Endodermal cell (in vitro differentiated cells): ENCODE measurements around the gene OSBPL9. TPM values are rescaled to one million over a fixed set of nuclear protein-coding genes. Genes with fewer than 3 reads are reported as not detected.

Source experiments
- DNase-seq: peaks from one replicate; pipeline ENCODE4 v3.0.0-alpha.2; 2017
- H3K27ac ChIP-seq: 2 replicates; pipeline ENCODE4 v1.5.1; 2013; ENCODE audit warnings: mild to moderate bottlenecking, low read depth, low read length, moderate library complexity
- H3K27me3 ChIP-seq: 2 replicates; pipeline ENCODE4 v1.6.1; 2013; ENCODE audit warnings: mild to moderate bottlenecking, low read length, moderate library complexity; ENCODE audit not compliant: insufficient read depth, control insufficient read depth, poor library complexity, severe bottlenecking
- H3K36me3 ChIP-seq: 2 replicates; pipeline ENCODE4 v1.7.0; 2013; ENCODE audit warnings: mild to moderate bottlenecking, low read length, moderate library complexity; ENCODE audit not compliant: control insufficient read depth, insufficient read depth
- H3K4me1 ChIP-seq: one replicate; pipeline ENCODE4 v1.7.0; 2013; ENCODE audit warnings: low read length; ENCODE audit not compliant: control insufficient read depth, insufficient read depth
- H3K4me3 ChIP-seq: 2 replicates; pipeline ENCODE4 v1.5.1; 2013; ENCODE audit warnings: mild to moderate bottlenecking, low read length, moderate library complexity
- H3K9ac ChIP-seq: 2 replicates; pipeline ENCODE4 v1.6.1; 2013; ENCODE audit warnings: mild to moderate bottlenecking, low read length, moderate library complexity; ENCODE audit not compliant: poor library complexity, severe bottlenecking; ENCODE audit errors: extremely low read depth
- H3K9me3 ChIP-seq: 2 replicates; pipeline ENCODE4 v1.6.1; 2013; ENCODE audit warnings: mild to moderate bottlenecking, low read length, moderate library complexity; ENCODE audit not compliant: control insufficient read depth
- H3K27ac Mint-ChIP-seq: 2 replicates; pipeline ENCODE4 v1.8.0; 2020; ENCODE audit warnings: mixed read lengths
- H3K27me3 Mint-ChIP-seq: 2 replicates; pipeline ENCODE4 v1.8.0; 2021; ENCODE audit warnings: mild to moderate bottlenecking, mixed read lengths; ENCODE audit not compliant: insufficient read depth
- H3K36me3 Mint-ChIP-seq: 2 replicates; pipeline ENCODE4 v1.8.0; 2020; ENCODE audit warnings: low read depth, mixed read lengths
- H3K4me1 Mint-ChIP-seq: 2 replicates; pipeline ENCODE4 v1.8.0; 2020; ENCODE audit warnings: mixed read lengths
- H3K4me3 Mint-ChIP-seq: 2 replicates; pipeline ENCODE4 v1.8.0; 2020; ENCODE audit warnings: mild to moderate bottlenecking, moderate library complexity, mixed read lengths
- H3K9me3 Mint-ChIP-seq: 2 replicates; pipeline ENCODE4 v1.8.0; 2020; ENCODE audit warnings: mild to moderate bottlenecking, mixed read lengths
- WGBS, 2 experiments: methylation state at CpG; one replicate each; pipeline versions ENCODE4 v1.1.5 to v1.1.7; 2013; ENCODE audit warnings: missing lambda C conversion rate in 2 of 2, mixed read lengths in 1 of 2; ENCODE audit not compliant: insufficient coverage in 1 of 2, insufficient read length in 1 of 2; 5-methylcytosine and 5-hydroxymethylcytosine counted together
- total RNA-seq, 2 donors: library from RNA; stranded (reverse); fragmentation: NEBNext Ultra II Directional in 1 of 2; extraction: Animal tissue kit (Norgen Biotek cat#: 25700) in 1 of 2; gene quantifications; 2 replicates in 1 of 2; 3 replicates in 1 of 2; pipeline ENCODE4 v1.2.1, GENCODE V29; 2021
- TF ChIP-seq, protein P1 (sequence below): fragments of 200-600 bp; sonication (generic); conservative IDR thresholded peaks from 2 replicates; pipeline ENCODE4 v1.5.0; 2021; ENCODE audit warnings: antibody characterized with exemption, mild to moderate bottlenecking

Gene OSBPL9
- total RNA-seq, 2 donors from 2014 or later, result 76.9 to 93.3 TPM

DNA sequence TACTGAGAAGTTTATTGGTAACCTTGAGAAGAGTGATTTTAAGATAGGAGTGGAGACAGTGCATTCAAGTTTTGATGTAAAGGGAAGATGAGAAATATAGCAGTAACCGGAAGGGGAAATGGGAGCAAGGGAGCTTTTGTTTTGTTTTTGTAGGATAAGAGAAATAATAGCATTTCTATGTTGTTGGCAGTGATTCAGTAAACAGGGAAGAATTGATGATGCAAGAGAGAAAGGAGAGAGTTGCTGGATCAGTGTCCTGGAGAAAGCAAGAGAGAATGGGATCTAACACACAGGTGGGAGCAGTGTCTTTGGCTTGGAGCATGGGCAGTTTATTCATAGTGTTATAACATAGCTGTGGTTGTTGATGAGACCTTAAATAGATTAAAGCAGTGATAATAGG, 56.4 kb downstream of the OSBPL9 start:
- Histone ChIP-seq H3K27ac (no peak overlapping the region), H3K27me3 (no peaks in the 10 kb centered on the region), H3K4me3 (no peak overlapping the region), H3K4me1 (peaks cover 16% of the 10 kb centered on the region), H3K9ac (no peak overlapping the region), H3K36me3 (no peaks in the 10 kb centered on the region), H3K9me3 (no peaks in the 10 kb centered on the region)
- 91 to 100% methylated on average over 1 of the region's 1 CpG for WGBS, 2 experiments
- Mint-ChIP-seq H3K36me3 (no peaks in the 10 kb centered on the region), H3K4me1 (peaks cover 16% of the 10 kb centered on the region), H3K9me3 (no peaks in the 10 kb centered on the region), H3K27ac (no peak overlapping the region), H3K4me3 (no peak overlapping the region), H3K27me3 (no peaks in the 10 kb centered on the region)
- DNase-seq, result no peak
- TF ChIP-seq, protein P1, sequence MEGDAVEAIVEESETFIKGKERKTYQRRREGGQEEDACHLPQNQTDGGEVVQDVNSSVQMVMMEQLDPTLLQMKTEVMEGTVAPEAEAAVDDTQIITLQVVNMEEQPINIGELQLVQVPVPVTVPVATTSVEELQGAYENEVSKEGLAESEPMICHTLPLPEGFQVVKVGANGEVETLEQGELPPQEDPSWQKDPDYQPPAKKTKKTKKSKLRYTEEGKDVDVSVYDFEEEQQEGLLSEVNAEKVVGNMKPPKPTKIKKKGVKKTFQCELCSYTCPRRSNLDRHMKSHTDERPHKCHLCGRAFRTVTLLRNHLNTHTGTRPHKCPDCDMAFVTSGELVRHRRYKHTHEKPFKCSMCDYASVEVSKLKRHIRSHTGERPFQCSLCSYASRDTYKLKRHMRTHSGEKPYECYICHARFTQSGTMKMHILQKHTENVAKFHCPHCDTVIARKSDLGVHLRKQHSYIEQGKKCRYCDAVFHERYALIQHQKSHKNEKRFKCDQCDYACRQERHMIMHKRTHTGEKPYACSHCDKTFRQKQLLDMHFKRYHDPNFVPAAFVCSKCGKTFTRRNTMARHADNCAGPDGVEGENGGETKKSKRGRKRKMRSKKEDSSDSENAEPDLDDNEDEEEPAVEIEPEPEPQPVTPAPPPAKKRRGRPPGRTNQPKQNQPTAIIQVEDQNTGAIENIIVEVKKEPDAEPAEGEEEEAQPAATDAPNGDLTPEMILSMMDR, result no peak

DNA sequence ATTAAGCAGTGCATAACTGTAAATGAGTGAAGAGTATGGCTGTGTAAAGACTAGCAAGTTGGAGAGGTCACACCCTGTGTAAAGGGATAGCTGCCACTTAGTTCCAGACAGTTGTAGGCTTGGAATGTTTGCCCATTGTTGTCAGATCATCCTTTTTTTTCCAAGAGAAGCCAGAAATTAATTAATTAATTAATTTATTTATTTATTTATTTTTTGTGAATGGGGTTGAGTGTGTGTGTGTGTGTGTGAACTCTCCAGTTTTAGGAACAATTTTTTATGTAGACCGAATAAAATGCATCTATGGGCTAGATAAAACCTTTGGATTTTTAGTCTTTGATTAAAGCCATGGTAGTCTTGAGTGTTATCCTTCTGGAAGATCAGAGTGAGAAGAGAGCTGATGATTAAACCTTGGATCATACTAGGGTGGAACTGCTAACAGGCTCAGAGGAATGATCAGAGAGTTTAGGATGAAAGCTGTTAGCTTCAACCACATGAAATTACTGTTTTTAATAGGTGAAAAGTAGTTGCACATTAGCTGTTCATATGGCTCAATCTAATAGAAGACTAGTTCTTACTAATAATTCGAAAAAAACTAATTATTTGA, 58.4 kb downstream of the OSBPL9 start:
- Histone ChIP-seq H3K9ac (no peak overlapping the region), H3K27ac (no peak overlapping the region), H3K4me1 (peaks cover 6% of the 10 kb centered on the region), H3K36me3 (no peaks in the 10 kb centered on the region), H3K9me3 (no peaks in the 10 kb centered on the region), H3K27me3 (no peaks in the 10 kb centered on the region), H3K4me3 (no peak overlapping the region)
- peaks cover 5% of the 10 kb centered on the region for H3K4me1 Mint-ChIP-seq
- TF ChIP-seq, protein P1, result no peak
- H3K9me3 Mint-ChIP-seq, result no peaks in the 10 kb centered on the region
- 84 to 88% methylated on average over 1 of the region's 2 CpGs for WGBS, 2 experiments
- H3K36me3 Mint-ChIP-seq, result no peaks in the 10 kb centered on the region
- H3K27ac Mint-ChIP-seq, result no peak overlapping the region
- H3K27me3 Mint-ChIP-seq, result no peaks in the 10 kb centered on the region
- DNase-seq, result no peak
- H3K4me3 Mint-ChIP-seq, result no peak overlapping the region

DNA sequence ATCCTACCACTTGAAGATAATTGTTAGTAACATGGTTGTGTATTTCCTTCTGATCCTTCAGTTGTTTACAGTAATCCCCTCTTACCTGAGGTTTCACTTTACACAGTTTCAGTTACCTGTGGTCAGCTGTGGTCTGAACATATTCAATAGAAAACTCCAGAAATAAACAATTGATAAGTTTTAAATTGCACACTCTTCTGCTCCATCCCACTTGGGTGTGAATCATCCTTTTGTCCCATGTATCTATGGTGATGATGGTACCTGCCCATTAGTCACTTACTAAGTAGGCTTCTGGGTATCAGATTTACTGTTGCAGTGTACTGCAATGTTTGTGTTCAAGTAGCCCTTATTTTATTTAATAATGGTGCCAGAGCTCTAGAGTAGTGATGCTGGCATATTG, 62.5 kb downstream of the OSBPL9 start:
- Mint-ChIP-seq H3K9me3 (no peaks in the 10 kb centered on the region), H3K4me3 (no peak overlapping the region), H3K36me3 (no peaks in the 10 kb centered on the region), H3K4me1 (peaks cover 5% of the 10 kb centered on the region), H3K27me3 (no peaks in the 10 kb centered on the region), H3K27ac (no peak overlapping the region)
- H3K4me1 ChIP-seq, result no peaks in the 10 kb centered on the region
- H3K27ac ChIP-seq, result no peak overlapping the region
- TF ChIP-seq, protein P1, result no peak
- H3K36me3 ChIP-seq, result no peaks in the 10 kb centered on the region
- no peak for DNase-seq
- H3K27me3 ChIP-seq, result no peaks in the 10 kb centered on the region
- no peaks in the 10 kb centered on the region for H3K9me3 ChIP-seq
- no peak overlapping the region for H3K4me3 ChIP-seq
- H3K9ac ChIP-seq, result no peak overlapping the region
